ENCODE measurements around the gene ARSB. TPM values are rescaled to one million over a fixed set of nuclear protein-coding genes. Genes with fewer than 3 reads are reported as not detected.

Gene ARSB
- total RNA-seq, 4 donors from 2014 or later = 4.2 to 10.7 (median 7.3) TPM

GRCh38 chr5:79008362-79008761 is 23.3 kb upstream of the ARSB start:
- H3K9me3 ChIP-seq = peaks cover 0 to 7% (median 0%) of the 10 kb centered on the region in 4 donors

GRCh38 chr5:79007872-79008271 is 22.8 kb upstream of the ARSB start:
- no peak for DNase-seq
- Histone ChIP-seq H3K4me1 (no peaks in the 10 kb centered on the region), H3K36me3 (no peaks in the 10 kb centered on the region), H3K4me3 (no peak overlapping the region), H3K27ac (no peak overlapping the region), H3K9me3 (peaks cover 0 to 6% (median 0%) of the 10 kb centered on the region in 4 donors), H3K27me3 (no peaks in the 10 kb centered on the region)
- no peak for TF ChIP-seq CTCF (IDR thresholded peaks at IDR 0.05)
- no peak for TF ChIP-seq POLR2A (IDR thresholded peaks at IDR 0.05)

More at GRCh38 chr5:79008362-79008761, 23.3 kb upstream of the ARSB start:
- Histone ChIP-seq H3K27me3 (no peaks in the 10 kb centered on the region), H3K36me3 (no peaks in the 10 kb centered on the region), H3K27ac (no peak overlapping the region), H3K4me3 (no peak overlapping the region), H3K4me1 (no peaks in the 10 kb centered on the region)
- DNase-seq = no peak
- TF ChIP-seq CTCF (IDR thresholded peaks at IDR 0.05) = no peak
- TF ChIP-seq POLR2A (IDR thresholded peaks at IDR 0.05) = no peak

- DNase-seq = no peak
- H3K4me1 ChIP-seq = no peaks in the 10 kb centered on the region
- H3K4me3 ChIP-seq = no peak overlapping the region
- no peaks in the 10 kb centered on the region for H3K36me3 ChIP-seq
- H3K27ac ChIP-seq = no peak overlapping the region
- TF ChIP-seq CTCF (IDR thresholded peaks at IDR 0.05) (no peak), POLR2A (IDR thresholded peaks at IDR 0.05) (no peak)
- H3K9me3 ChIP-seq = no peaks in the 10 kb centered on the region
- no peaks in the 10 kb centered on the region for H3K27me3 ChIP-seq
Observed at GRCh38 chr5:79005936-79006631, 21.0 kb upstream of the ARSB start.

GRCh38 chr5:79005151-79005550 is 20.0 kb upstream of the ARSB start:
- TF ChIP-seq CTCF (IDR thresholded peaks at IDR 0.05) (no peak), POLR2A (IDR thresholded peaks at IDR 0.05) (no peak)
- H3K27me3 ChIP-seq = no peaks in the 10 kb centered on the region
- no peak overlapping the region for H3K27ac ChIP-seq
- no peaks in the 10 kb centered on the region for H3K36me3 ChIP-seq
- H3K4me3 ChIP-seq = no peak overlapping the region
- H3K9me3 ChIP-seq = no peaks in the 10 kb centered on the region
- no peaks in the 10 kb centered on the region for H3K4me1 ChIP-seq
- DNase-seq = no peak

- TF ChIP-seq POLR2A (IDR thresholded peaks at IDR 0.05) (no peak), CTCF (IDR thresholded peaks at IDR 0.05) (no peak)
- H3K27me3 ChIP-seq = no peaks in the 10 kb centered on the region
- H3K36me3 ChIP-seq = no peaks in the 10 kb centered on the region
- no peak overlapping the region for H3K27ac ChIP-seq
- no peaks in the 10 kb centered on the region for H3K4me1 ChIP-seq
- no peak for DNase-seq
- H3K9me3 ChIP-seq = no peaks in the 10 kb centered on the region
- H3K4me3 ChIP-seq = no peak overlapping the region
Observed at GRCh38 chr5:79002374-79002773, 17.3 kb upstream of the ARSB start.
